Skin of body (tissue), 2 donors: Measurements from ENCODE around the gene SAMD15. TPM values are rescaled to one million over a fixed set of nuclear protein-coding genes. Genes with fewer than 3 reads are reported as not detected.
A peak's percentile ranks its signal among the peaks of the same experiment; 100 is the strongest.
"Not testable (repeated sequence)": the region's sequence is repeated elsewhere in the genome, so short reads cannot be mapped to it uniquely, and the experiment has no call there.

Source experiments
- DNase-seq: peaks from one replicate; lab custom pipeline; 2025; lab: John Stamatoyannopoulos, UW
- total RNA-seq: library from RNA; depleted of rRNA; stranded (reverse); fragments of >200 nt; gene quantifications from one replicate; pipeline ENCODE4 v1.2.3, GENCODE V29; 2014

The SAMD15 gene
- total RNA-seq, result 0.79 TPM

DNA sequence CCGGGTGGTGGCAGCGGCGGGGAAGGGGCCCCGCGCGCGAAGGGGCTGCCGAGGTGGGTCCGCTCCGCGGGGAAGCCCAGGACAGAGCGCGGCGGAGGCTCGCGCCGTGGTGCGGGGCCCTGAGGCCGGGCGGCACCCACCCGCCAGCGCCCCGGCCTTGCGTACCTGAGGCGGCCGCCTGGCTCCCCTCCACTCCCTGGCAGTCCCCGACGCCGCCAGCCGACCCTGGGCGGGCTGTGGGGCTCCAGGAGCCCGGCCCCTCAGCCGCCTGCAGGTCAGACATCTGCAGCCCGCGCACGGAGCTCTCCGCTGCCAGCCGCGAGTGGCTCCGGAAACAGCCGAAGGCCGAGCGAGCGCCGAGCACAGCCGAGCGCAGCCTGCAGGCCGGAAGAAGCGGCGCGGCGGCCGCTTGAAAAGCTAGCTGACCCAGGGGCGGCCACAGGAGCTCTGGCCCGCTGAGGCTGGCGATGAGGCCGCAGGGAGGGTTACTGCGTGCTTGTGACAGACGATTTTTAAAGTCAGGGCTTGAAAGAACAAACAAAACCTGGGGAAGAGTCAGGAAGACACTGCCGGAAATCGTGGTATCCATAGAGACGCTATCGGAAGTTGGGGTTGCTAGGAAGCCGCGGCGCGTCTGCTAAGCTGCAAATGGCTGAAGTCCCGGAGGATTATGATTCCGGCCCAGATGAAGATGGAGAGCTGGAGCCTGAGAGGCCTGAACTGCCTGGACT is at the start of gene SAMD15, which contains the start of gene TMED8:
Gene SAMD15, plus strand, starts transcription at position 609 of the 731 bp plus-strand sequence. Its CDS starts 40 bp downstream, at position 649.
Gene TMED8, minus strand, starts transcription at position 324 of the 731 bp plus-strand sequence. Its CDS starts 41 bp downstream, at position 283.
- DNase-seq, result peak; percentile 90

DNA sequence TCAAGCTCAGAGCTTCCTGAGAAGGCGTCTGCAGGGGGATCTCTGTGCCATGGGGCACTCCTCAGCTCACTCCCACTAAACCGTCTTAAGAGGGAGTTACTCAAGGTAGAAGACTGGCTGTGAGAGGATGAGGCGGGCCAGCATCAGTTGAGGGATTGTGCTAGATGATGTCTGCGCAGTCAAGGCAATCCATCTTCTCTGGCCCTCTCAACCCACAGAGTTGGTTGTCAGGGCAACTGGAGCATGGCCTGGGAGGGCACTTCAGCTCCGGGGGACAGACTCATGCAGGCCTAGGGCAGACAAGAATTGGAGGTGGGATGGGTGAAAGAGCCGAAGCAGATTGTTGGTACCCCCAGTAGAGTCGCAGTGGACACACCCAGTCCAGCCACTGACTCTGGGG is 47.3 kb upstream of the SAMD15 start:
- no peak for DNase-seq

DNA sequence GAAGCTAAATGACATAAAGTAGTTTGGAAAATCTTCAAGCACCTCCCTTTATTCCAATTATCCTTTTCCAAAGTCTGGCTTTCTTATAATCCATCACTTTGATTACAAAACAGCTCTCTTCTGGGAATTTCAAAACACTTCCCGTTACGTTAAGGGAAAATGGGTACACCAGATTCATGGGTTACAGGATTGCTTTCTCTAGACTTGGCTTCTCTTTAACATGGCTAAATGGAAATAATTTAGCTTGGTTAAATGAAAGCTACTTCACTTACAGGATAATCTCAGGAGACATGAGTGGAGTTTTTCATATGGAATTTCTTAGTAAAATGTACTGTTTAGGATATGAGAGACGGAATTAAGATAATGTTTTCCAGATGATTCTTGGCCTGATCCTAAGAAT is 41.6 kb upstream of the SAMD15 start:
- peak; percentile 36 for DNase-seq

DNA sequence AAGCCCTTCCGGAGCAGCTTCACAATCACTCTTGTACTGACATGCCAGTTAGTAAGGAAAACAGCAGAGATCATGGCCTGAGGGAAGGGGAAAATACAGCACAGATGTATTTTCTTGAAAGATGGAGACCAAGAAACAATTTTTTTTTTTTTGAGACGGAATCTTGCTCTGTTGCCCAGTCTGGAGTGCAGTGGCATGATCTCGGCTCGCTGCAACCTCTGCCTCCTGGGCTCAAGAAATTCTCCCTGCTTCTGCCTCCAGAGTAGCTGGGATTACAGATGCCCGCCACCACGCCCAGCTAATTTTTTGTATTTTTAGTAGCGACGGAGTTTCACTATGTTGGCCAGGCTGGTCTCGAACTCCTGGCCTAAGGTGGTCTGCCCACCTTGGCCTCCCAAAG is 39.9 kb upstream of the SAMD15 start:
- DNase-seq, result not testable (repeated sequence)

- no peak for DNase-seq
Measured at GRCh38 chr14:77337880-77338279, 39.3 kb upstream of the SAMD15 start.

- DNase-seq, result no peak
Measured at GRCh38 chr14:77338302-77338701, 38.9 kb upstream of the SAMD15 start.

GRCh38 chr14:77339407-77339806 is 37.8 kb upstream of the SAMD15 start:
- DNase-seq, result no peak

DNA sequence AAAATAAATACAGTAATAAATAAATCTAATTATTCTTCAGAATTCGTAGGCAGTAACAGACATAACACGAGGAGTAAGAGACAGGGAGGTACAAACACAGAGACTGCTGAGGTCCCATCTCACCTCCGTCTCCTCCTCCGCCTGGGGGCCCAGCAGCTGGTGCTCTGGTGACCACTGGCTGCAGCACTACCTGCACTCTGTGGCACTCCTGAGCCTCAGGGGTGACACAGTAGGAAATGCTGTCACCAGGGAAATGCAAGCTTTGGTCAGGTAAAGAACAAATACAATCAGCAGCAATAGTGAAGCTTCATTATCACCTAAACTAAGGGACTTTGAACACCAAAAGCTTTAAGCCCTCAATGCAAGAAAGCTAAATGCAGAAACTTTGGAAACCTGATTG is 36.8 kb upstream of the SAMD15 start:
- no peak for DNase-seq

- DNase-seq, result no peak
Measured at GRCh38 chr14:77342726-77343397, 34.3 kb upstream of the SAMD15 start.

DNA sequence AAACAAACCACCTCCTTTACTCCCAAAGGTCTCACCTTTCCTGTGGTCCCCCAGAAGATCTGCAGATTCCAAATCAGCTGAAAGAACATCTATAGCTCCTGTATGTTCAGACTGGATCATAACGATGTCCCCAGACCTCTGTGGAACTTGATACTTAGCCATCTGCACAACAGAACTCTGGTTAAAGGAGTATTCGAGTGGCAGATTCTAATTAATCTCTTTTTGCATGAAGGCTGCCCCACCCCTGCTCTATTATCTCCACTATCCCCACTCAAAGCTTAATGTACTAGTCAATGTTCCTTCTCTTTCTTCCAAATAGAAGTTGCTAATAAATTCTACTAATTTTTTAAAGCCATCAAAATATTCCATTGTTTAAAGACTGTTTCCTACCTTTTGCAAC is 33.5 kb upstream of the SAMD15 start:
- no peak for DNase-seq

DNA sequence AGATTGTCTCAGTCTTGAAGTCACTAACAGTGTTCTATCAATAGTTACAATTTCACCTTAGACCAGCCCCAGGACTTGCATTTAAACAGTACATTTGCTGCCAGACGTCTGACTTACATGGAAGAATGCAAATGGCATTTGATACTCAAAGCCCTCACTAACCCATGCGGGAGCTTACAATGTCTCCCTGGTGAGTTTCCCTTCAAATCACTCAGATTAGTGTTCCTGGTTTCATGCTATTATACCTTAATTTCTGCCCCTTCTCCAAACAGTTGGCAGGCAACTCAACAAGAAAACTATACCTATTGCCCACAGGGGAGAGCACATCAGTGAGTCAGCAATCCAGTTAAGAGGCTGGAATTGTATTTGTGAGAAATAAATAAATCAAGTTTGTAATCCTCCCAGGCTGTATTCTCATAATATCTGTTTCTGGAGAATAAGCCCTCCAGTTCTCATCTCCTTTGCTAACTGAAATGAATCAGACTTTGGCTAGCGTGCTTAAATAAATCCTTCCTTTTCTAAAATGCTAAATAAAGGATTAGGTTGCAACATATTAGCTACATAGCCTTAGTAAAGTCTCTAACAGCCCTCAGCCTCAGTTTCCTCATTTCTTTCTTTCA is 32.7 kb upstream of the SAMD15 start:
- no peak for DNase-seq

DNA sequence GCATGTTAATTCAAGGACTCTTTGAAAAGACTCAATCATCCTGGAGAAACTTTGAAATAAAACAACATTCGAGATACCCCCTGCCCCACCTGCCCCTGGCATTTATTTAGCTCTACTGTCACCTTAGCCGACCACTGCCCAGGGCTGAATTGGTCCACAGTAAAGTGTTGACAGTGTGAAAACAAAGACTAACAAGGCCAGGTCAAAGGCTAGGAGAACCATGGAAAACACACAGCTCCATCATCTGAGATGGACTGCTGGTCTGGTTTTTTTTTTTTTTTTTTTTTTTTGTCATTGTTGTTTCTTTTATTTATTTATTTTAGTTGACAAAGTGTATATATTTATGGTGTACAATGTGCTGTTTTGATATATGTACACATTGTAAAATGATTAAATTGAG is 30.7 kb upstream of the SAMD15 start:
- no peak for DNase-seq

DNA sequence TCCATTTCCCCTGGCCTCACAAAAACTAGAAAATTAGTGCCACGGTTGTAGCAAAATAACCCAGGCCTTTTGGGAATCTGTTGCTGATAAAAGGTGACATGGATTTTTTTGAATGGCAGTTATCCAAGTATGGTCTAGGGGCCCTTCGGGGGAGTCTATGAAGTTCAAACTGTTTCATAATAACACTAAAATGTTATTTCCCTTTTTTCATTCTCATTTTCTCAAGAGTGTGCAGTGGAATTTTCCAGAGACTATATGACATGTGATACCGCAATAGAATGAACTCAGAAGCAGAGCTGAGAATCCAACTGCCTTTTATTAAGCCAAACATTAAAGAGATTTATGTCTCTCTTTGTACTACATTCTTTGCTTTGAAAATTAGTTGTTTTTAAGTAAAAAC is 29.4 kb upstream of the SAMD15 start:
- DNase-seq, result peak; percentile 65

DNA sequence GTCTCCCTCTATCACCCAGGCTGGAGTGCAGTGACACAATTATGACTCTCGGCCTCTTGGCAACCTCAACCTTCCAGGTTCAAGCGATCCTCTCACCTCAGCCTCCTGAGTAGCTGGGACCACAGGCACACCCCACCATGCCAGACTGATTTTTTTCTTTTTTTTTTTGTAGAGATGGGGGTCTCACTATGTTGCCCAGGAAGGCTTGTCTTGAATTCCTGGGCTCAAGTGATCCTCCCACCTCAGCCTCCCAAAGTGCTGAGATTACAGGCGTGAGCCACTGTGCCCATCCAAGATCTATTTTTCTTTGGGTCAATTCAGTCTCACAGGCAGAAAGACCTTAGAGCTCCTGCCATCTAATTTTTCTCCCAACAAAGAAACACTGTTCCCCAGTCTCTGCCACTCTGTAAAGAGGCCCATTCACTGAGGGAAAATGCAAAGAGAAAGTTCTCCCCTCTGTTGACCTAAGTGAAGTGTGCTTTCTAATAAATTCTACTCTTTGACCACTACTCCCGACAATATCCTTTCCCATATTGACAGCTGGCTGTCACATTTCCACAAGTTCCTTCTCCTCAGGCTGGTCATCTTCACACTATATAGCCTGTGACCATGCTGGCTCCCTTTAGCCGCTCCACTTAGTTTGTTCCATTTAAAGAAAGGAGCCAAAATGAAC is 23.6 kb upstream of the SAMD15 start:
- DNase-seq, result no peak

DNA sequence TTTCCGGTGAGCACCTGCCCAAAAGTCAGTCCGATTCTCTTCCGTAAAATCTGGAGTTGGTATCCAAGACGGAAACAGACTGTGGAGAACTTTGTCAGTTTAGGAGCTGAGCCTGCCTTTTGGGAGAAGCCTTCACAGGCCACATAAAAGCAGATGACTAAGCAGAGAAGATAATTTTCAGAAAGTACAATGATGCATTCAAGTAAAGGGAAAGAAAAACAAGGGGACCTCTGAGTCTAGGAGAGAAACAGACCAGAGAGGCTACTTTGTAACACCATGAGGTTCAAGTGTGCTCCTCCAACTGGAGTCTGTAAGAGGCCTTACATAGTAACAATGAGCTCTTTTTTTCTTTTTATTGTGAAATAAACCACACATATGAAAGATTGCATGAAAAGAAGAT is 21.4 kb upstream of the SAMD15 start:
- DNase-seq, result no peak

- no peak for DNase-seq
Measured at GRCh38 chr14:77356899-77357298, 20.3 kb upstream of the SAMD15 start.

DNA sequence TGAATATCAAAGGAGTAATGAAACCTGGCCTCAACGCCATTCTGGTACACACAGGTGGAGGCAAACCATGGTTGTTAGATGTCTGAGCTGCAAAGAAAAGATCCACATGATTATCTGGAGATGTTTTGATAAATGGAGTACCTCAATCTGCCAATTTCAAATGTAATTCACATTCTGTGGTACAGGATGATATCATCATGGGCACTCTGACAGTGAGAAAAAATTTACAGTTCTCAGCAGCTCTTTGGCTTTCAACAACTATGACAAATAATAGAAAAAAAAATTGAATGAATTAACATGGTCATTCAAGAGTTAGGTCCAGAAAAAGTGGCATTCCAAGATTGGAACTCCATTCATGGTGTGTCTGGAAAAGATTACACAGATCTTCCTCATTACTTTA is 17.6 kb upstream of the SAMD15 start:
- no peak for DNase-seq

DNA sequence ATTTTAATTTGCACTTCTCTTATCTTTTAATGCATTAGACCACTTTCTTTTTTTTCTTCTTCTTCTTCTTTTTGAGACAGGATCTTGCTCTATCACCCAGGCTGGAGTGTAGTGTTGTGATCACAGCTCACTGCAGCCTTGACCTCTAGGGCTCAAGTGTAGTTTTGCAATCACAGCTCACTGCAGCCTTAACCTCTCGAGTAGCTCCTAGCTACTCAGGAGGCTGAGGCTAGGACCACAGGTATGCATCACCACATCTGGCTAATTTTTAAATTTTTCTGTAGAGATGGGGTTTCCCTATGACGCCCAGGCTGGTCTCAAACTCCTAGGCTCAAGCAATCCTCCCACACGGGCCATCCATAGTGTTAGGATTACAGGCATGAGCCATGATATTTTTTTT is 13.0 kb upstream of the SAMD15 start:
- no peak for DNase-seq

DNA sequence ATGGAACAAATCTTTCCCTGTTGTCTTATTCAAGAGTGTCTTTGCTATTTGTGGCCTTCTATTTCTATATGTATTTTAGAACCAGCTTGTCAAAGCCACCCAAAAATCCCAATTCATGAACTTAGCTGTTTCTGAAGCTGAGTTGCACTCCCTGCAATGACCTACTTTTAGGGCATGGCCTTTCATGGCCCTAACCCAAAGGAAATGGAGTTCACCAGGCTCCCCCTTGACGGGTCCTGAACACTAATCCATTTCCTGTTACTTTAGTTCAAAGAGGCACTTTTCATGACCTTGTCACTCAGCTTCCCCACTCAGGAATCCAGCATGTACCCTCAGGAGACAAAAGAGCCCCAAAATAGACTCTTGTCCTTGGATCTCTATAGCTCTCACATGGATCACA is 7.9 kb upstream of the SAMD15 start:
- no peak for DNase-seq

DNA sequence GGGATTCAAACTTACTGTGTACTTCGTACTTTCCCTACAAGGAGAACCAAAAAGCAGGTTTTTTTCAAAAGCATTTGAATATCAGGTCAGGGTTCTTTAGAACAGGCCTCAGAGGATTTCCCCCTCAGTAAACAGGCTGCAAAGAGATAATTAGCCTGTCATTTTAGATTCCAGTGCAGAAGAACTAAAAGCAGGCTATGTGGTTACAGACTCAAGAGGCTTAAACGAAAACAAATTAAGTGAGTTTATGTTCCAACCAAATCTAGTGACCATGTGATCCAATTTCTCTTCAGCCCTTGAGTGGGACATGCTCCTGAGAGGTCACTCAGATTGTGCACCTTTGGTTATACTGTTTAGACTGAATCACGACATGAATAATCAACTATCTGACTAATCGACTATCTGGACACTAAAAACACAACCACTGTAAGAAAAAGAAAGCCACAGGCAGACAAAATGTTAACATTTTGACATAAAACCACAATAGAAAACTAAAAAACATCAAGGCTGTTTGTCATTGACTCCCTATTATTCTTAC is 4.8 kb upstream of the SAMD15 start:
- DNase-seq, result no peak

- DNase-seq, result no peak
Measured at GRCh38 chr14:77375164-77375950, 1.8 kb upstream of the SAMD15 start.
